ENCODE data around the gene RETSAT.
"Not testable (repeated sequence)": the region's sequence is repeated elsewhere in the genome, so short reads cannot be mapped to it uniquely, and the experiment has no call there.

Gene RETSAT

GRCh38 chr2:85367180-85367579, 12.9 kb upstream of the RETSAT start:
- TF ChIP-seq, protein P1, sequence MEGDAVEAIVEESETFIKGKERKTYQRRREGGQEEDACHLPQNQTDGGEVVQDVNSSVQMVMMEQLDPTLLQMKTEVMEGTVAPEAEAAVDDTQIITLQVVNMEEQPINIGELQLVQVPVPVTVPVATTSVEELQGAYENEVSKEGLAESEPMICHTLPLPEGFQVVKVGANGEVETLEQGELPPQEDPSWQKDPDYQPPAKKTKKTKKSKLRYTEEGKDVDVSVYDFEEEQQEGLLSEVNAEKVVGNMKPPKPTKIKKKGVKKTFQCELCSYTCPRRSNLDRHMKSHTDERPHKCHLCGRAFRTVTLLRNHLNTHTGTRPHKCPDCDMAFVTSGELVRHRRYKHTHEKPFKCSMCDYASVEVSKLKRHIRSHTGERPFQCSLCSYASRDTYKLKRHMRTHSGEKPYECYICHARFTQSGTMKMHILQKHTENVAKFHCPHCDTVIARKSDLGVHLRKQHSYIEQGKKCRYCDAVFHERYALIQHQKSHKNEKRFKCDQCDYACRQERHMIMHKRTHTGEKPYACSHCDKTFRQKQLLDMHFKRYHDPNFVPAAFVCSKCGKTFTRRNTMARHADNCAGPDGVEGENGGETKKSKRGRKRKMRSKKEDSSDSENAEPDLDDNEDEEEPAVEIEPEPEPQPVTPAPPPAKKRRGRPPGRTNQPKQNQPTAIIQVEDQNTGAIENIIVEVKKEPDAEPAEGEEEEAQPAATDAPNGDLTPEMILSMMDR (IDR thresholded peaks at IDR 0.05; ENCODE audit: low read depth, low read length): no peak
- DNase-seq (ENCODE audit: extremely low read depth, low read depth): no peak

DNA sequence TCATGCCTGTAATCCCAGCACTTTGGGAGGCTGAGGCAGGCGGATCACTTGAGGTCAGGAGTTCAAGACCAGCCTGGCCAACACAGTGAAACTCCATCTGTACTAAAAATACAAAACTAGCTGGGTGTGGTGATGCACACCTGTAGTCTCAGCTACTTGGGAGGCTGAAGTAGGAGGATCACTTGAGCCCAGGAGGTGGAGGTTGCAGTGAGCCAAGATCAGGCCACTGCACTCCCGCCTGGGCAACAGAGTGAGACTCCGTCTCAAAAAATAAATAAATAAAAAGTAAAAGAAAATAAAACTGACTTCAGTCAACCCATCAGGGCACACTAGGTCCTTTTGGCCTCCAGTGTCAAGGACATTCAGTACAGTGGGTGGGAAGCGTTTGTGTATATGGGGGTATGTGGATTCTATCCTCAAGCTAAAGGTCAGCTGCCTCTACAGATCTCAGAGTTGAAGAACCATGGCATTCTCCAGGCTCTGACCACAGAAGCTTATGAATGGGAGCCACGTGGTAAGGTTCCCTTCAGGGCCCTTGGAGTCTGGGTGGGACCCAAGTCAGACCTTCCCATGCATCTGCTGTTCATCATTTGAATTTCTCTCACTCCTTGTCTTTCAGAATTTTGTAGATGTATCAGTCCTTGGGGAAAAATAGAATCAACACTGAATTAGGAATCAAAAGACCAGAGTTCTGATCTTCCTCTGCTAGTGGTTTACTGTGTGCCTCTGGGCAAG, 8.5 kb upstream of the RETSAT start:
- DNase-seq (ENCODE audit: extremely low read depth, low read depth): not testable (repeated sequence)

DNA sequence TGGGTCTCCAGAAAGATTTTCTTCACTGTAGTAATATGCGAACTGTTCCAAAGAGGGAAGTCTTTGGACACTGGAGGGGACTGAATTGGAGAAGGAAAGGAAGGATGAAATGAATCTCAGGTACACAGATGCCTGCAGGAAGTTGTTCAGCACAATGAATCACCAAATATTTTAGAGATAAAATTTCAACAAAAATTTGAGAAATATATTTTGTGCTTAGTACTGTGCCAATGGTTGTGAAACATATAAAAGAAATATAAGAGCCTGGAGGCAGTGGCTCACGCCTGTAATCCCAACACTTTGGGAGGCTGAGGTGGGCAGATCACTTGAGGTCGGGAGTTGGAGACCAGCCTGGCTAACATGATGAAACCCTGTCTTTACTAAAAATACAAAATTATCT, 3.4 kb upstream of the RETSAT start:
- DNase-seq (ENCODE audit: extremely low read depth, low read depth): no peak
- TF ChIP-seq, protein P1 (IDR thresholded peaks at IDR 0.05; ENCODE audit: low read depth, low read length): no peak

DNA sequence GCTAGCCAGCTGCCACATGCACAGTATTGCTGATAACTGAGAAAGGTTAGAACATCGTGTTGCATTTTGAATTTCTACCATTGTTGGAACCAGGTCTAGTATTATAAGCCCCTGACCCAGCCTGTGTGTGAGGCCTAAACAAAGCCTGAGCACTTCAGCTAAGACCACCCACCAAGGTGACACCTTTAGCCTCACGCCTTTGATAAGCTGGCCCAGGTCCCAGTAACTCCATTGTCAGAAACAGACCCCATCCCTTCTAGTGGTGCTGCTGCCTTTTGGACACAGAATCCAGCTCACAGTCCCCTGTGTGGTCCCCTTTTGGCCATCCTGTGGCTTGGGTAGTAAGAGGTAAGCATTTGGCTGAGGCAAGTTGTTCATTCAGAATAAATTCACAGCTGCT, 1.9 kb upstream of the RETSAT start:
- DNase-seq (ENCODE audit: extremely low read depth, low read depth): no peak
- TF ChIP-seq, protein P1 (IDR thresholded peaks at IDR 0.05; ENCODE audit: low read depth, low read length): no peak

GRCh38 chr2:85355521-85355920, 1.2 kb upstream of the RETSAT start:
- TF ChIP-seq, protein P1 (IDR thresholded peaks at IDR 0.05; ENCODE audit: low read depth, low read length): no peak
- no peak for DNase-seq (ENCODE audit: extremely low read depth, low read depth)

GRCh38 chr2:85355073-85355410, 714 bp upstream of the RETSAT start:
- TF ChIP-seq, protein P1 (IDR thresholded peaks at IDR 0.05; ENCODE audit: low read depth, low read length): no peak
- no peak for DNase-seq (ENCODE audit: extremely low read depth, low read depth)

- no peak for DNase-seq (ENCODE audit: extremely low read depth, low read depth)
- TF ChIP-seq, protein P1 (IDR thresholded peaks at IDR 0.05; ENCODE audit: low read depth, low read length): no peak
These were observed 447 bp downstream of the RETSAT start for GRCh38 chr2:85353876-85354285.

- DNase-seq (ENCODE audit: extremely low read depth, low read depth): no peak
- TF ChIP-seq, protein P1 (IDR thresholded peaks at IDR 0.05; ENCODE audit: low read depth, low read length): no peak
These were observed 6.7 kb downstream of the RETSAT start for GRCh38 chr2:85347599-85347998.

Measured in AG09319 (cell line).